LoVo (cell line): Measurements from ENCODE around the gene KRTAP10-12.
"Not testable (repeated sequence)": the region's sequence is repeated elsewhere in the genome, so short reads cannot be mapped to it uniquely, and the experiment has no call there.

Source experiments
- DNase-seq: peaks from one replicate; pipeline ENCODE4 v3.0.0-alpha.2; 2016; ENCODE audit warnings: low spot score

The KRTAP10-12 gene, protein sequence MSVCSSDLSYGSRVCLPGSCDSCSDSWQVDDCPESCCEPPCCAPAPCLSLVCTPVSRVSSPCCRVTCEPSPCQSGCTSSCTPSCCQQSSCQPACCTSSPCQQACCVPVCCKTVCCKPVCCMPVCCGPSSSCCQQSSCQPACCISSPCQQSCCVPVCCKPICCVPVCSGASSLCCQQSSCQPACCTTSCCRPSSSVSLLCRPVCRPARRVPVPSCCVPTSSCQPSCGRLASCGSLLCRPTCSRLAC

DNA sequence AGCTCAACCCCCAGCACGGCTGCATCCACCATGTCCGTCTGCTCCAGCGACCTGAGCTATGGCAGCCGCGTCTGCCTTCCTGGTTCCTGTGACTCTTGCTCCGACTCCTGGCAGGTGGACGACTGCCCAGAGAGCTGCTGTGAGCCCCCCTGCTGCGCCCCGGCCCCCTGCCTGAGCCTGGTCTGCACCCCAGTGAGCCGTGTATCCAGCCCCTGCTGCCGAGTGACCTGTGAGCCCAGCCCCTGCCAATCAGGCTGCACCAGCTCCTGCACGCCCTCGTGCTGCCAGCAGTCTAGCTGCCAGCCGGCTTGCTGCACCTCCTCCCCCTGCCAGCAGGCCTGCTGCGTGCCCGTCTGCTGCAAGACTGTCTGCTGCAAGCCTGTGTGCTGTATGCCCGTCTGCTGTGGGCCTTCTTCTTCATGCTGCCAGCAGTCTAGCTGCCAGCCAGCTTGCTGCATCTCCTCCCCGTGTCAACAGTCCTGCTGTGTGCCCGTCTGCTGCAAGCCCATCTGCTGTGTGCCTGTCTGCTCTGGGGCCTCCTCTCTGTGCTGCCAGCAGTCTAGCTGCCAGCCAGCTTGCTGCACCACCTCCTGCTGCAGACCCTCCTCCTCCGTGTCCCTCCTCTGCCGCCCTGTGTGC is at the start of gene KRTAP10-12:
Gene KRTAP10-12 (plus strand): TSS at position 1 of the 639 bp plus-strand sequence. CDS start 30 bp downstream, at position 31.
- DNase-seq, result not testable (repeated sequence)

GRCh38 chr21:44647222-44647552 is 49.8 kb upstream of the KRTAP10-12 start:
- no peak for DNase-seq

GRCh38 chr21:44648557-44649311 is 48.2 kb upstream of the KRTAP10-12 start:
- DNase-seq, result no peak

- no peak for DNase-seq
Observed at GRCh38 chr21:44649521-44650100, 47.4 kb upstream of the KRTAP10-12 start.

GRCh38 chr21:44650265-44650972 is 46.6 kb upstream of the KRTAP10-12 start:
- no peak for DNase-seq

DNA sequence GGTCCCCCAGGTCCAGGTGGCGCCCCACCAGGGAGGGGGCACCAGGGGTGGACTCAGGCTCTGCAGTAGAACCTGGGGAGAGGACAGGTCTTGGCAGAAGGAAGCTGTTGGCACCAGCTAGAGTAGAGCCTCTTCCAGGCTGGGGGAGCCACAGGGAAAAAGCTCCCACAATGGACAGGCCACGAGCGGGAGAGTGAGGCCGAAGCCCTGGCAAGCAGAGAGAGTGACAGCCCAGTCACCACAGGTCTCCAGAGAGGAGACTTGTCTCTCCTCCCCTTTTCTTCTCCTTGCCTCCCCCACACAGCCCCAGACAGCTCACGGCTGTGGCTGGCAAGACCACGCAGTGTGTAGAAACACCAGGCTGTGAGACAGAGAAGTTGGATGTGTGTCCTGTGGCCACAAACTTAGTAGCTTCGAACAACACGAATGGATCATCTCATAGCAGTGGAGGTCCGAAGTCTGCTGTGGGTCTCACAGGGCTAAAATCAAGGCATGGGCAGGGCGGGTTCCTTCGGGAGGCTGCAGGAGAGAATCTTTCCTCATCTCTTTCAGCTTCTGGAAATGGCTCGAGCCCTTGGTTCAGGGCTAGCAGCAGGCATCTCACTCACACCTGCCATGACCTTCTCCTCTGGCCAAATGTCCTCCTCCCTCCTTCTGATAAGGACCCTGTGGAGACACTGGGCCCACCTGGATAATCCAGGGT is 45.8 kb upstream of the KRTAP10-12 start:
- no peak for DNase-seq

- no peak for DNase-seq
Observed at GRCh38 chr21:44653123-44653522, 43.8 kb upstream of the KRTAP10-12 start.

DNA sequence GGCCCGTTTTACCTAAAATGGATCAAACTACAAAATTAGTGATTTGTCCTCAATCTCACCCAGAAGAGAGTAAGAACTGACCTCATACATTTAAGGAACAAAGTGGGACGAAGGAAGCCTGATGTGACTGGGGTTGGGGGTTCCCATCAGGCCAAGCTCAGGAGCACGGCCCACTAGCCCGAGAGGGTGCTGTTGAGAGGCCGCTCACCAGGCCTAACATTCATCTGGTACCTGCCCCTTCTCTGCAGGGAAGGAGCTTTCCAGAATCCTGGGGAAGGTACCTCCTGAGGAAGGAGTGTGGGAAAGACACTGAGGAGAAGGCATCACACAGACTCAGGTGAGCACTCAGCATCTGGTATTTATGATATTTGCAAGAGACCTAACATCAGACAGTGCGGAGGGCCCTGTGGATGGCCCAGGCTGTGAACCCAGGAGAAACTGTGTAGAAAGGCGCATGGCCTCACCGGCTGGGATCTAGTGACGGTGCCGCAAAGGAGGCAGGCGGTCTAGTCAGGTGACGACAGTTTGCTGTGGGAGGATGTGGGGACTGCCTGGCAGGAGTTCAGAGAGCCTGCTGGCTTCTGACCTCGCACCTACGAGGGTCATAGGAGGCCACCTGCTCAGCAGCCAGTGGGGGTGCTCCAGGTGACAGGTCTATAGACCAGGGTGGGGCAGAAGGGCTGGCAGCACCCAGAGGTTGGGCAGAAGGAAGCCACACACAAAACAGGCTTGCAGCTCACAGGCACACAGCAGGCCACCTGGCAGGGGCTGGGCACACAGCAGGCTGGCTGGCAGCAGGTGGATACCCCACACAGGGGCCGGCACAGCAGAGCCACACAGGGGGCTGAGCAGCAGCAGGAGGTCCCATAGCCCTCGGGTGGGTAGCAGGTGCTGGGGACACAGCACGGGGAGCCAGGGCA is 43.1 kb upstream of the KRTAP10-12 start:
- DNase-seq, result no peak

DNA sequence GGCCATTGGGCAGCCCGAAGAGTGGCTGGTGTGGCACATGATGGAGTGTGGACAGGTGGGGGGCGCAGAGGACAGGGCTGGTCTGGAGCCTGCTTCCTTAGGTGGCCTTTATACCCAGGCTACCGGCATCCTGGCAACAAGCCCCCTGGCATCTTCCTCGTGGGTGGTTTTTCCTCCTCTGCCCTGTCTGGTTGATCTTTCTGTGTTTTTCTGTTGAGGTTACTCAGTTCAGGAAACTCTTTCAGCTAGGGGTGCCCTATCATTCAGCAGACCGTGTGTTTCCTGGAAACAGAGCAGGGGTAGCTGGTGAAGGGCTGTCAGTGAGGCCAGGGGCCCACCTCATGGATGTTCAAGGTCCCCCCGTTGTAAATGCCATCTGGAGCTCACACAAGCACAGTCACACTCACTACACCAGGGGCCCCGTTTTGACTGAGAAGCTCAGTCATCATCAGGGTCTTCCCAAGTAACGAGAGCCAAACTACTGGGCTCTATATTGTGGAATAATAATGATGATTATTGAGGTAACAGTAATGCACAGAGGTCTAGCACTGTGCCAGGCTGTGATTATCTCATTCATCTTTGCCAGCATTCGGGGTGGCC is 42.3 kb upstream of the KRTAP10-12 start, which contains the start of gene KRTAP12-4:
Gene KRTAP12-4 (minus strand): TSS at position 84 of the 600 bp plus-strand sequence. CDS start 45 bp downstream, at position 39.
- no peak for DNase-seq

DNA sequence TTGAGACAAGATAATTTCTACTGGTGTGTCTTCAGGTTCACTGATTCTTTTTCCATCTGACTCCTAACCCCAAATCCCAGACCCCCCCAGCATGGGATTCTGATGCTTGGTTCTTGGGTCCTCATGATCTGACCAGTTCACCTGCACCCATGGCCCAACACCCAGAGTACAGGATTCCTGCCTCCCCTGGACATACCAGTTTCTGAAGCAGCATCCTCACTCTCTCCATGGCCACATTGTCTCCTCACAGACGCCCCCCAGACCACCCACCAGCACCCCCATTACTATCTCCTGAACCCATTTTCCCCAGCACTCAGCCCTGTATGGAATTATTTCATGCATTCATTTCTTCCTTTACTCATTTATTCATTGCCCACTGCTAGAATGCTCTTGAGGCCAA is 40.1 kb upstream of the KRTAP10-12 start:
- DNase-seq, result no peak

- no peak for DNase-seq
Observed at GRCh38 chr21:44657635-44658540, 39.1 kb upstream of the KRTAP10-12 start, which contains the start of gene KRTAP12-3. TSS of gene KRTAP12-3 (plus strand) at chr21:44657932. CDS start at chr21:44657980, 48 bp downstream.

DNA sequence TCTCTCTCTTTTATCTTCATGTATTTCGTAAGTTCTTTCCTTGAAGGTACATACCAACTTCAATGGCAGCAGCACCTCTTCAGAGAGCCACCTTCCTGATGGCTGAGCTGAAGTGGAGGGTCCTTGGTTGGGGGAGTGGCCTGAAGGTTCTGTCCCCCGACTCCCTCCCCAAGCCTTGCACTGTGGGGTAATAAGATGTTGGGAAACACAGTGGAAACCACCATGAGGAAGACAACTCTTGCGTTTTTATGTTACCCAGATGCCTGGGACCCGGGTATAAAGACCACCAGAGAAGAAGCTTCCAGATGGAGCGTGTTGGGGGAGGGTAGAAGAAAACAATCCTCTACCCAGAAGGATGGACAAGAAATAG is 38.4 kb upstream of the KRTAP10-12 start:
- DNase-seq, result no peak

GRCh38 chr21:44658913-44659595 is 37.9 kb upstream of the KRTAP10-12 start:
- no peak for DNase-seq

GRCh38 chr21:44661567-44661966 is 35.4 kb upstream of the KRTAP10-12 start:
- DNase-seq, result not testable (repeated sequence)

DNA sequence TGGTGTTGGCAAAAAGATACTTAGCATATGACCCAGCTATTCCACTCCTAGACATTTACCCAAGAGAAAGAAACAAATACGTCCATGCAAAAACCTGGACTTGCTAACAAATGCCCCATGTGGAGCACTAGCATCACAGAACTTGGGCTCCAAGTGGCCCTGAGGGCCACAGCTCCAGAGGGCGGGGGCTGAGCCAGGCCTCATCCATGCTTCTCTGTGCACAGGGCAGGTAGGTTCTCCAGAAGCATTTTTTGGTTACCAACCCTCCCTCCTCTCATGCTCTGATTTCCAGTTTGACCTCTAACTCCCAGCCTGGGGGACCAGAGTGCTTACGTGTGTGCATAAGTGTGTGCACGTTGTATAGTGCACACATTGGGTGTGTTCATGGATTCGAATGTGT is 32.3 kb upstream of the KRTAP10-12 start:
- DNase-seq, result no peak

DNA sequence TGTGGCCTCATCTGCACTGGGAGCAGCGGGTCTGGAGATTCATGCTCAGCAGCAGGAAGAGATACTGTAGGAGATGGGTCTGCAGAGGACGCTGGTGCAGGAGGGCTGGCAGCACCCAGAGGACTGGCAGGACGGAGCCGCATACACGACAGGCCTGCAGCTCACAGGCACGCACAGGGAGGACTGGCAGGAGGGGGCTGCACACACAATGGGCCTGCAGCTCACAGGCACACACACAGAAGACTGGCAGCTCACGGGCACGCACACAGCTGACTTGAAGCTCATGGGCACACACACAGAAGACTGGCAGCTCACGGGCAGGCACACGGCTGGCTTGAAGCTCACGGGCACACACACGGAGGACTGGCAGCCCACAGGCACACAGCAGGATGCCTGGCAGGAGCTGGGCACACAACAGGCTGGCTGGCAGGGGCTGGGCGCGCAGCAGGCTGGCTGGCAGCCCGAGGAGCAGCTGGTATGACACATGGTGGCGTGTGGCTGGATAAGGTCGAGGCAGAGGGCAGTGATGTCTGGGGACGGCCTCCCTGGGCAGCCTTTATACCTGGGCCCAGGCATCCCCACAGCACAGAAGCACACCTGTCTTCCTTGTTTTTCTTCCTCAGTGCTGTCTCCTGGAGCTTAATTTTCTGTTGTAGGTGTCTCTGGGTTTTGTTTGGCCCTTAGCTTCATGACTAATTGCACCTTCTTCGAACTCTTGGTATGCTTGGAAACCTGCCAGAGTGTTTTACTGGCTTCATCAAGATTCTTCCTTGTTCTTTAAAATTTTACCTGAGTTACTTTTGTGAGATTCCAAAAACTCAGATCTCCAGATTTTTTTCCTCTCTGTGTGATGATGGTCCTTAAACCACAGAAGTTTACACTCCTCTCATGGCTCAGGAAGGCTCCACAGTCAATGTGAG is 30.3 kb upstream of the KRTAP10-12 start, which contains the start of gene KRTAP12-2:
Gene KRTAP12-2 (minus strand): TSS at position 527 of the 920 bp plus-strand sequence. CDS start 41 bp downstream, at position 486.
- peak; percentile 26 for DNase-seq

- no peak for DNase-seq
Observed at GRCh38 chr21:44667612-44668011, 29.4 kb upstream of the KRTAP10-12 start.
